Sigmoid colon (tissue), 7 donors: Measurements from ENCODE around the gene UBALD2. TPM values are rescaled to one million over a fixed set of nuclear protein-coding genes. Genes with fewer than 3 reads are reported as not detected.

Source experiments
- DNase-seq: peaks from one replicate; pipeline ENCODE4 v3.0.0-alpha.2; 2019
- H3K27ac ChIP-seq, 4 donors: fragments of 200-600 bp; sonication (generic); one replicate each; pipeline ENCODE4 v1.5.1; 2016 to 2019; ENCODE audit warnings: mild to moderate bottlenecking in 1 of 4
- H3K27me3 ChIP-seq, 3 donors: fragments of 200-600 bp; sonication (generic); one replicate each; pipeline ENCODE4 v1.5.1; 2019; ENCODE audit warnings: mild to moderate bottlenecking in 1 of 3
- H3K36me3 ChIP-seq, 4 donors: fragments of 200-600 bp; sonication (generic); one replicate each; pipeline ENCODE4 v1.5.1; 2016 to 2019
- H3K4me1 ChIP-seq, 4 donors: fragments of 200-600 bp; sonication (generic); one replicate each; pipeline ENCODE4 v1.5.1; 2017 to 2019
- H3K4me3 ChIP-seq, 4 donors: fragments of 200-600 bp; sonication (generic); one replicate each; pipeline ENCODE4 v1.5.1; 2017 to 2019; ENCODE audit warnings: mild to moderate bottlenecking in 2 of 4, moderate library complexity in 1 of 4
- H3K9me3 ChIP-seq, 4 donors: fragments of 200-600 bp in 3 of 4; sonication (generic) in 3 of 4; one replicate each; pipeline versions ENCODE4 v1.5.1 to v1.6.1; 2013 to 2019
- CTCF ChIP-seq, 4 experiments: fragments of 450-650 bp in 3 of 4; fragments of 200-600 bp in 1 of 4; IDR thresholded peaks; one replicate each; pipeline ENCODE4 v1.5.1; 2016 to 2019; ENCODE audit warnings: antibody characterized with exemption in 4 of 4, mild to moderate bottlenecking in 3 of 4, moderate library complexity in 2 of 4
- EP300 ChIP-seq, 4 donors: sonication (generic); formaldehyde crosslinking; IDR thresholded peaks; one replicate each; pipeline ENCODE4 v1.6.1; 2017; ENCODE audit warnings: antibody characterized with exemption in 4 of 4
- POLR2A ChIP-seq, 2 donors: fragments of 450-650 bp; IDR thresholded peaks; one replicate each; pipeline ENCODE4 v1.6.1; 2016; ENCODE audit warnings: antibody characterized with exemption in 2 of 2, mild to moderate bottlenecking in 2 of 2, moderate library complexity in 2 of 2
- POLR2AphosphoS5 ChIP-seq, 4 donors: sonication (generic); formaldehyde crosslinking; IDR thresholded peaks; one replicate each; pipeline ENCODE4 v1.6.1; 2017; ENCODE audit warnings: antibody characterized with exemption in 4 of 4
- WGBS, 2 donors: extraction: QIAGEN DNeasy Blood & Tissue Kit; methylation state at CpG; one replicate each; pipeline ENCODE4 v1.1.7; 2013; 5-methylcytosine and 5-hydroxymethylcytosine counted together
- intact Hi-C: fragments of 100-400 bp; cut with DNase I; formaldehyde crosslinking; loops from one replicate; pipeline ENCODE4 v1.15.1; 2023
- polyA plus RNA-seq, 3 donors: library from polyadenylated mRNA; stranded (reverse); fragments of 200-250 nt; gene quantifications; one replicate each; pipeline ENCODE4 v1.2.3, GENCODE V29; 2013
- small RNA-seq, 3 donors: library from RNA; depleted of rRNA; stranded (forward); fragments of <200 nt; gene quantifications; one replicate each; pipeline ENCODE3, GENCODE V24; 2016
- total RNA-seq, 4 donors: library from RNA; depleted of rRNA; stranded (reverse); fragments of >200 nt; gene quantifications; one replicate each; pipeline ENCODE4 v1.1.0, GENCODE V29; 2016
- donor health status: healthy with polysubstance abuse.
- donor health status: Bipolar disorder and iron deficiency.
- donor health status: healthy.

The UBALD2 gene
- total and polyA plus RNA-seq, 7 donors: 3.9 to 105 (median 11.8) TPM

GRCh38 chr17:76318586-76318985 lies 53.4 kb downstream of the UBALD2 start:
- Histone ChIP-seq H3K27ac (no peak overlapping the region), H3K4me1 (no peaks in the 10 kb centered on the region), H3K36me3 (peaks cover 0 to 41% (median 11%) of the 10 kb centered on the region in 4 donors), H3K27me3 (no peaks in the 10 kb centered on the region), H3K4me3 (no peak overlapping the region), H3K9me3 (no peaks in the 10 kb centered on the region)
- no peak for DNase-seq
- 88 to 97% methylated on average over 3 of the region's 3 CpGs for whole genome bisulfite sequencing, 2 donors
- intact Hi-C loops: no loop called here
- TF ChIP-seq POLR2AphosphoS5 (IDR thresholded peaks at IDR 0.05): no peak
- no peak for TF ChIP-seq POLR2A (IDR thresholded peaks at IDR 0.05)
- TF ChIP-seq EP300 (IDR thresholded peaks at IDR 0.05): no peak
- TF ChIP-seq CTCF (IDR thresholded peaks at IDR 0.05): no peak

Small RNA genes within 50 kb of the gene (small RNA-seq; reads per million reads assigned to genes)
- 0 reads per million in 3 donors for gene RF00019

Other genes starting within 250 kb of the UBALD2 start
- 10 to 100 TPM in 1 of 4 donors, 1 to 10 TPM in 3; 2.9 to 23.5 (median 7.2) TPM for gene EVPL, start 238.0 kb upstream of the UBALD2 start, total RNA-seq
- 10 to 100 TPM in 1 of 3 donors, 1 to 10 TPM in 2; 4.6 to 16.0 (median 4.8) TPM for gene EVPL, start 238.0 kb upstream of the UBALD2 start, polyA plus RNA-seq
- 10 to 100 TPM; 53.1 to 60.6 (median 53.8) TPM for gene SRP68, start 192.8 kb upstream of the UBALD2 start, total RNA-seq
- gene SRP68, start 192.8 kb upstream of the UBALD2 start, polyA plus RNA-seq: 10 to 100 TPM; 37.2 to 52.4 (median 37.7) TPM
- gene GALR2, start 190.6 kb upstream of the UBALD2 start, total RNA-seq: 10 to 100 TPM in 1 of 4 donors, 1 to 10 TPM in 3; 5.4 to 20.2 (median 8.2) TPM
- 1 to 10 TPM in 1 of 3 donors, not detected in 2; 1.6 TPM for gene GALR2, start 190.6 kb upstream of the UBALD2 start, polyA plus RNA-seq
- 1 to 10 TPM in 2 of 4 donors, under 1 TPM in 2; 0.16 to 3.5 (median 0.81) TPM for gene ZACN, start 186.2 kb upstream of the UBALD2 start, total RNA-seq
- 1 to 10 TPM; 1.2 to 1.3 (median 1.2) TPM for gene ZACN, start 186.2 kb upstream of the UBALD2 start, polyA plus RNA-seq
- 10 to 100 TPM; 58.9 to 82.0 (median 75.3) TPM for gene EXOC7, start 161.6 kb upstream of the UBALD2 start, total RNA-seq
- gene EXOC7, start 161.6 kb upstream of the UBALD2 start, polyA plus RNA-seq: 10 to 100 TPM; 36.8 to 74.4 (median 38.4) TPM
- gene FOXJ1, start 124.1 kb upstream of the UBALD2 start, total RNA-seq: under 1 TPM in 1 of 4 donors, not detected in 3; 0.14 TPM
- 1 to 10 TPM in 1 of 3 donors, under 1 TPM in 2; 0.23 to 2.3 (median 0.60) TPM for gene FOXJ1, start 124.1 kb upstream of the UBALD2 start, polyA plus RNA-seq
- gene RNF157, start 24.9 kb upstream of the UBALD2 start, total RNA-seq: 1 to 10 TPM; 3.1 to 9.1 (median 4.5) TPM
- 10 to 100 TPM in 2 of 3 donors, 1 to 10 TPM in 1; 6.0 to 29.5 (median 10.9) TPM for gene RNF157, start 24.9 kb upstream of the UBALD2 start, polyA plus RNA-seq
- gene QRICH2, start 42.9 kb downstream of the UBALD2 start, total RNA-seq: 1 to 10 TPM; 2.0 to 5.0 (median 3.3) TPM
- gene QRICH2, start 42.9 kb downstream of the UBALD2 start, polyA plus RNA-seq: 1 to 10 TPM in 2 of 3 donors, under 1 TPM in 1; 0.69 to 3.2 (median 1.8) TPM
- gene PRPSAP1, start 88.6 kb downstream of the UBALD2 start, total RNA-seq: 10 to 100 TPM; 39.0 to 70.3 (median 42.3) TPM
- 10 to 100 TPM; 34.7 to 51.7 (median 35.1) TPM for gene PRPSAP1, start 88.6 kb downstream of the UBALD2 start, polyA plus RNA-seq
- 1 to 10 TPM; 5.4 to 8.3 (median 7.7) TPM for gene SPHK1, start 119.3 kb downstream of the UBALD2 start, total RNA-seq
- gene SPHK1, start 119.3 kb downstream of the UBALD2 start, polyA plus RNA-seq: 1 to 10 TPM; 5.4 to 9.7 (median 5.5) TPM
- gene UBE2O, start 187.8 kb downstream of the UBALD2 start, total RNA-seq: 10 to 100 TPM; 11.0 to 26.3 (median 16.1) TPM
- gene UBE2O, start 187.8 kb downstream of the UBALD2 start, polyA plus RNA-seq: 10 to 100 TPM in 1 of 3 donors, 1 to 10 TPM in 2; 6.2 to 16.1 (median 6.6) TPM
- not detected for gene AANAT, start 202.3 kb downstream of the UBALD2 start, total RNA-seq
- gene AANAT, start 202.3 kb downstream of the UBALD2 start, polyA plus RNA-seq: under 1 TPM in 1 of 3 donors, not detected in 2; 0.12 TPM
- 10 to 100 TPM in 3 of 4 donors, 1 to 10 TPM in 1; 7.9 to 27.6 (median 12.5) TPM for gene RHBDF2, start 236.1 kb downstream of the UBALD2 start, total RNA-seq
- 10 to 100 TPM in 1 of 3 donors, 1 to 10 TPM in 2; 1.2 to 35.7 (median 5.8) TPM for gene RHBDF2, start 236.1 kb downstream of the UBALD2 start, polyA plus RNA-seq